PC-3 (cell line): ENCODE measurements around the gene ZNF616. TPM values are rescaled to one million over a fixed set of nuclear protein-coding genes. Genes with fewer than 3 reads are reported as not detected.

ENCODE experiments used
- ATAC-seq: fragments of 200-7000 bp; cut with Tn5 transposase; 2 replicates; pipeline ENCODE4 v1.9.1; 2020; ENCODE audit warnings: mild to moderate bottlenecking, moderate library complexity
- BruUV-seq: library from RNA; stranded (reverse); fragments of 400-500 nt; replicated peaks from 2 replicates; lab custom pipeline; 2021; lab: Mats Ljungman, UMichigan
- CTCF ChIA-PET: fragments of 300-600 bp; sonication (Branson Sonifier 250); formaldehyde crosslinking; loops from one replicate; lab custom pipeline; 2022; ENCODE audit warnings: antibody characterized with exemption; lab: Charles Lee
- POLR2A ChIA-PET: fragments of 300-600 bp; sonication (Branson Sonifier 250); formaldehyde crosslinking; loops from one replicate; lab custom pipeline; 2022; ENCODE audit warnings: antibody characterized with exemption; ENCODE audit not compliant: unreplicated experiment; lab: Charles Lee
- DNase-seq: peaks from one replicate; pipeline ENCODE4 v3.0.0-alpha.2; 2015
- H2AFZ ChIP-seq: fragments of 300-600 bp; sonication (generic); 2 replicates; pipeline ENCODE4 v1.6.0; 2016; ENCODE audit warnings: antibody characterized with exemption, low read length
- H3F3A ChIP-seq: fragments of 300-600 bp; sonication (generic); one replicate; pipeline ENCODE4 v1.6.0; 2017; ENCODE audit warnings: antibody characterized with exemption, low read length, control low read depth, mild to moderate bottlenecking; ENCODE audit not compliant: unreplicated experiment
- H3K27ac ChIP-seq: fragments of 300-600 bp; sonication (generic); 2 replicates; pipeline ENCODE4 v1.5.1; 2016; ENCODE audit warnings: mild to moderate bottlenecking, low read length
- H3K27me3 ChIP-seq: fragments of 300-600 bp; sonication (generic); 2 replicates; pipeline ENCODE4 v1.6.1; 2016; ENCODE audit warnings: low read length, mixed read lengths
- H3K36me3 ChIP-seq: fragments of 300-600 bp; sonication (generic); 2 replicates; pipeline ENCODE4 v1.6.1; 2016; ENCODE audit warnings: low read depth, mixed run types, low read length, mixed read lengths
- H3K4me1 ChIP-seq: fragments of 300-600 bp; sonication (generic); 2 replicates; pipeline ENCODE4 v1.5.1; 2016; ENCODE audit warnings: low read length; ENCODE audit not compliant: insufficient read depth
- H3K4me2 ChIP-seq: fragments of 300-600 bp; sonication (generic); 2 replicates; pipeline ENCODE4 v1.6.0; 2016; ENCODE audit warnings: low read length
- H3K4me3 ChIP-seq: fragments of 300-600 bp; sonication (generic); 2 replicates; pipeline ENCODE4 v1.5.1; 2016; ENCODE audit warnings: mild to moderate bottlenecking, low read length, mixed read lengths
- H3K79me2 ChIP-seq: fragments of 300-600 bp; sonication (generic); 2 replicates; pipeline ENCODE4 v1.6.1; 2017; ENCODE audit warnings: low read length, mixed read lengths
- H3K9ac ChIP-seq: fragments of 300-600 bp; sonication (generic); 2 replicates; pipeline ENCODE4 v1.6.0; 2016; ENCODE audit warnings: mild to moderate bottlenecking, low read length
- H3K9me2 ChIP-seq: fragments of 300-600 bp; sonication (generic); replicated peaks from 2 replicates; pipeline ENCODE4 v1.6.1; 2016; ENCODE audit warnings: mixed run types, low read length, mixed read lengths
- H3K9me3 ChIP-seq: fragments of 300-600 bp; sonication (generic); 2 replicates; pipeline ENCODE4 v1.6.1; 2016; ENCODE audit warnings: low read length, mixed read lengths
- H4K20me1 ChIP-seq: fragments of 300-600 bp; sonication (generic); 2 replicates; pipeline ENCODE4 v1.6.1; 2016; ENCODE audit warnings: low read length, mixed read lengths
- CTCF ChIP-seq: fragments of 300-600 bp; sonication (generic); conservative IDR thresholded peaks from 2 replicates; pipeline ENCODE4 v1.5.1; 2017; ENCODE audit warnings: antibody characterized with exemption, low read depth, mild to moderate bottlenecking, low read length
- EZH2 ChIP-seq: fragments of 300-600 bp; sonication (generic); IDR thresholded peaks from one replicate; pipeline ENCODE4 v1.6.1; 2017; ENCODE audit warnings: antibody characterized with exemption, mild to moderate bottlenecking, low read length; ENCODE audit not compliant: unreplicated experiment
- EZH2phosphoT487 ChIP-seq: fragments of 300-600 bp; sonication (generic); IDR thresholded peaks from 2 replicates; pipeline ENCODE4 v1.6.1; 2018; ENCODE audit warnings: mild to moderate bottlenecking, antibody characterized with exemption, low read length, borderline replicate concordance
- intact Hi-C: fragments of 100-400 bp; cut with micrococcal nuclease; formaldehyde crosslinking; loops from 2 replicates; pipeline ENCODE4 v1.9.0; 2023
- total RNA-seq: library from RNA; depleted of rRNA; stranded (reverse); fragments of >200 nt; gene quantifications from 2 replicates; pipeline ENCODE4 v1.2.3, GENCODE V29; 2014

Gene ZNF616
- total RNA-seq, 1 experiment from 2014 or later = 3.9 TPM

GRCh38 chr19:52187407-52187806 lies 47.7 kb upstream of the ZNF616 start:
- H3K9me2 ChIP-seq = no peaks in the 10 kb centered on the region
- no peak overlapping the region for H3K4me2 ChIP-seq
- no peak overlapping the region for H3K4me3 ChIP-seq
- ATAC-seq (no peak), DNase-seq (no peak)
- H3K27me3 ChIP-seq = no peaks in the 10 kb centered on the region
- H2AFZ ChIP-seq = no peak overlapping the region
- H3K79me2 ChIP-seq = peaks cover 30% of the 10 kb centered on the region
- H3K4me1 ChIP-seq = peaks cover 18% of the 10 kb centered on the region
- H4K20me1 ChIP-seq = peaks cover 13% of the 10 kb centered on the region; the same call in 1 of the 2 replicates
- TF ChIP-seq EZH2 = no peak
- TF ChIP-seq EZH2phosphoT487 = no peak
- TF ChIP-seq CTCF = no peak
- no peak overlapping the region for H3K9ac ChIP-seq
- POLR2A ChIA-PET = no interaction called here
- BruUV-seq = no TSS peak
- intact Hi-C loops = no loop called here
- CTCF ChIA-PET = no interaction called here
- no peak overlapping the region for H3K27ac ChIP-seq
- H3K36me3 ChIP-seq = peaks cover 6% of the 10 kb centered on the region
- H3F3A ChIP-seq = no peaks in the 10 kb centered on the region
- H3K9me3 ChIP-seq = no peaks in the 10 kb centered on the region

- DNase-seq (no peak), ATAC-seq (no peak)
- no TSS peak for BruUV-seq
- intact Hi-C loops = no loop called here
- Histone ChIP-seq H3F3A (no peaks in the 10 kb centered on the region), H3K4me2 (no peak overlapping the region), H3K9me3 (peaks cover 12% of the 10 kb centered on the region), H3K9me2 (no peaks in the 10 kb centered on the region), H3K4me1 (no peaks in the 10 kb centered on the region), H2AFZ (no peak overlapping the region), H3K36me3 (no peaks in the 10 kb centered on the region), H3K79me2 (no peaks in the 10 kb centered on the region), H3K27ac (no peak overlapping the region), H4K20me1 (no peaks in the 10 kb centered on the region), H3K9ac (no peak overlapping the region), H3K27me3 (no peaks in the 10 kb centered on the region), H3K4me3 (no peak overlapping the region)
- POLR2A ChIA-PET = no interaction called here
- no peak for TF ChIP-seq CTCF
- TF ChIP-seq EZH2phosphoT487 = no peak
- TF ChIP-seq EZH2 = no peak
- CTCF ChIA-PET = no interaction called here
Measured at GRCh38 chr19:52176574-52176973, 36.8 kb upstream of the ZNF616 start.

- DNase-seq = no peak
- intact Hi-C loops = no loop called here
- Histone ChIP-seq H3K9ac (no peak overlapping the region), H2AFZ (no peak overlapping the region), H3K4me1 (no peaks in the 10 kb centered on the region), H3K9me2 (no peaks in the 10 kb centered on the region), H3K4me3 (0 out of 2 replicates have a peak overlapping the region, but pooled peaks have one; percentile 82), H3K4me2 (no peak overlapping the region), H3K27me3 (no peaks in the 10 kb centered on the region), H3K9me3 (peaks cover 14% of the 10 kb centered on the region), H3K36me3 (peaks cover 16% of the 10 kb centered on the region), H3K27ac (no peak overlapping the region), H4K20me1 (no peaks in the 10 kb centered on the region), H3K79me2 (no peaks in the 10 kb centered on the region), H3F3A (no peaks in the 10 kb centered on the region)
- TF ChIP-seq EZH2phosphoT487 = no peak
- TF ChIP-seq CTCF = no peak
- no peak for TF ChIP-seq EZH2
- POLR2A ChIA-PET = no interaction called here
- BruUV-seq = no TSS peak
- no peak for ATAC-seq
- CTCF ChIA-PET = no interaction called here
Measured at GRCh38 chr19:52172347-52172746, 32.6 kb upstream of the ZNF616 start.
